Thoracic aorta (tissue), 2 donors: ENCODE data around the gene ITGB4. TPM values are rescaled to one million over a fixed set of nuclear protein-coding genes. Genes with fewer than 3 reads are reported as not detected.

ENCODE experiments used
- ATAC-seq: fragments of 150-250 bp; one replicate; pipeline ENCODE4 v1.8.0; 2017; ENCODE audit warnings: low read depth; ENCODE audit not compliant: insufficient number of reproducible peaks, low FRiP score
- DNase-seq: peaks from one replicate; pipeline ENCODE4 v3.0.0-alpha.2; 2020; ENCODE audit warnings: low spot score
- H3K27ac ChIP-seq, 2 donors: fragments of 200-600 bp; sonication (generic); 1 replicate in 1 of 2; 2 replicates in 1 of 2; pipeline ENCODE4 v1.5.1; 2016; ENCODE audit warnings: mild to moderate bottlenecking in 2 of 2, moderate library complexity in 2 of 2
- H3K27me3 ChIP-seq: fragments of 200-600 bp; sonication (generic); replicated peaks from 2 replicates; pipeline ENCODE4 v1.6.0; 2016; ENCODE audit warnings: mild to moderate bottlenecking; ENCODE audit not compliant: insufficient read depth
- H3K36me3 ChIP-seq: fragments of 200-600 bp; sonication (generic); one replicate; pipeline ENCODE4 v1.5.1; 2016
- H3K4me1 ChIP-seq, 2 donors: fragments of 200-600 bp; sonication (generic); 1 replicate in 1 of 2; 2 replicates in 1 of 2; pipeline versions ENCODE4 v1.5.1 to v1.6.0; 2016; ENCODE audit warnings: low read depth in 2 of 2, mild to moderate bottlenecking in 1 of 2; ENCODE audit not compliant: control insufficient read depth in 1 of 2
- H3K4me3 ChIP-seq: fragments of 200-600 bp; sonication (generic); 2 replicates; pipeline ENCODE4 v1.5.1; 2016; ENCODE audit warnings: mild to moderate bottlenecking
- H3K9me3 ChIP-seq: fragments of 200-600 bp; sonication (generic); 2 replicates; pipeline ENCODE4 v1.5.1; 2016
- CTCF ChIP-seq: fragments of 200-600 bp; sonication (generic); IDR thresholded peaks from one replicate; pipeline ENCODE4 v1.5.1; 2019; ENCODE audit warnings: antibody characterized with exemption
- total RNA-seq, 2 donors: library from RNA; depleted of rRNA; stranded (reverse); fragments of >200 nt; gene quantifications; one replicate each; pipeline versions ENCODE4 v1.1.0 to v1.2.3, GENCODE V29; 2016

The ITGB4 gene
- total RNA-seq, 2 donors from 2014 or later, result 11.6 to 21.1 TPM

DNA sequence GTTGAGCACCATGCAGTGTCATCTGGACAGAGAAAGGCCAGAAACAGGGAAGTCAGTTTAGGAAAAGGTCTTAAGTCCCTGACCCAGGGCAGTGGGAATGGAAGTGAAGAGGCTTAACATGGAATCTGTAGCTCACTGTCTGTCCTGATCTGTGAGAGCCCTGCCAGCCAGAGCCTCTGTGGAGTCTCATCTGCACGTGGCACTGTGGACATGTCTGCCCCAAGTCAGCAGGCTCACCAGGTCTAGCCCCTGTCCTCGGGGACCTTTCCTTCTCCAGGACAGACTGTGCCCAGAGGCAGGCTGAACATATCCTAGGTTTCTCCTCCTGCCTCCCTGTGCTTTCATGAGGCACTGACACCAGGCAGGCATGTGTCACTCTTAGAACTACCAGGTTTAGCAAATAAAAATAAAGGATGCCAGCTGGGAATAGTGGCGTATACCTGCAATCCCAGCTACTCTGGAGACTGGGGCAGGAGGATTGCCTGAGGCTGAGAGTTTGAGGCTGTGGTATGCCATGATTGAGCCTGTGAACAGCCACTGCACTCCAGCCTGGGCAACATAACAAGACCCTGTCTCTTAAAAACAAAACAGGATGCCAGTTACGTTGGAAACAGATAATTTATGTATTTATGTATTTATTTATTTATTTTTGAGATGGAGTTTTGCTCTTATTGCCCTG lies 85.7 kb downstream of the ITGB4 start:
- DNase-seq, result no peak
- peaks cover 18% of the 10 kb centered on the region for H3K36me3 ChIP-seq
- peaks cover 9 to 13% of the 10 kb centered on the region in 2 donors for H3K4me1 ChIP-seq
- no peak overlapping the region for H3K27ac ChIP-seq
- ATAC-seq, result no peak
- H3K27me3 ChIP-seq, result no peaks in the 10 kb centered on the region
- H3K4me3 ChIP-seq, result no peak overlapping the region
- TF ChIP-seq CTCF, result no peak
- no peaks in the 10 kb centered on the region for H3K9me3 ChIP-seq

Other genes with a start within 250 kb of the ITGB4 start
- 10 to 100 TPM; 26.0 to 32.4 TPM for gene CASKIN2, start 205.9 kb upstream of the ITGB4 start, total RNA-seq
- 10 to 100 TPM; 17.1 to 48.6 TPM for gene TSEN54, start 204.9 kb upstream of the ITGB4 start, total RNA-seq
- 10 to 100 TPM in 1 of 2 donors, 1 to 10 TPM in 1; 6.4 to 20.0 TPM for gene LLGL2, start 195.8 kb upstream of the ITGB4 start, total RNA-seq
- gene MYO15B, start 133.7 kb upstream of the ITGB4 start, total RNA-seq, result 100 to 1,000 TPM; 103 to 151 TPM
- gene SMIM5, start 88.0 kb upstream of the ITGB4 start, total RNA-seq, result under 1 TPM; 0.27 to 0.28 TPM
- gene RECQL5, start 54.3 kb upstream of the ITGB4 start, total RNA-seq, result 10 to 100 TPM; 12.6 to 29.9 TPM
- gene SAP30BP, start 54.1 kb upstream of the ITGB4 start, total RNA-seq, result 10 to 100 TPM; 65.1 to 70.4 TPM
- 10 to 100 TPM; 29.6 to 58.3 TPM for gene GALK1, start 43.7 kb downstream of the ITGB4 start, total RNA-seq
- gene UNK, start 63.3 kb downstream of the ITGB4 start, total RNA-seq, result 10 to 100 TPM; 31.0 to 51.7 TPM
- 10 to 100 TPM; 13.5 to 36.0 TPM for gene UNC13D, start 122.9 kb downstream of the ITGB4 start, total RNA-seq
- gene WBP2, start 133.9 kb downstream of the ITGB4 start, total RNA-seq, result 10 to 100 TPM; 55.8 to 83.1 TPM
- gene TRIM47, start 157.1 kb downstream of the ITGB4 start, total RNA-seq, result 10 to 100 TPM; 58.9 to 94.0 TPM
- 10 to 100 TPM; 21.4 to 22.6 TPM for gene TRIM65, start 175.5 kb downstream of the ITGB4 start, total RNA-seq
- 10 to 100 TPM; 42.4 to 56.2 TPM for gene MRPL38, start 183.4 kb downstream of the ITGB4 start, total RNA-seq
- gene FBF1, start 219.6 kb downstream of the ITGB4 start, total RNA-seq, result 1 to 10 TPM; 6.3 to 8.0 TPM